GM12865 (cell line): Measurements from ENCODE around the gene SLC22A3.
"Not testable (repeated sequence)": the region's sequence is repeated elsewhere in the genome, so short reads cannot be mapped to it uniquely, and the experiment has no call there.

Experiments
- DNase-seq: peaks from one replicate; pipeline ENCODE4 v3.0.0; 2010; ENCODE audit warnings: low read depth
- H3K4me3 ChIP-seq: 2 replicates; pipeline ENCODE4 v1.5.1; 2011; ENCODE audit warnings: mild to moderate bottlenecking, low read depth, low read length, control low read depth
- CTCF ChIP-seq: IDR thresholded peaks from 2 replicates; pipeline ENCODE4 v1.5.1; 2011; ENCODE audit warnings: low read length, control low read depth, low read depth, inconsistent platforms; ENCODE audit not compliant: insufficient read depth; ENCODE audit errors: missing control alignments

The SLC22A3 gene

GRCh38 chr6:160457823-160458222 lies 109.6 kb downstream of the SLC22A3 start:
- no peak for DNase-seq
- no peak overlapping the region for H3K4me3 ChIP-seq
- TF ChIP-seq CTCF = no peak

DNA sequence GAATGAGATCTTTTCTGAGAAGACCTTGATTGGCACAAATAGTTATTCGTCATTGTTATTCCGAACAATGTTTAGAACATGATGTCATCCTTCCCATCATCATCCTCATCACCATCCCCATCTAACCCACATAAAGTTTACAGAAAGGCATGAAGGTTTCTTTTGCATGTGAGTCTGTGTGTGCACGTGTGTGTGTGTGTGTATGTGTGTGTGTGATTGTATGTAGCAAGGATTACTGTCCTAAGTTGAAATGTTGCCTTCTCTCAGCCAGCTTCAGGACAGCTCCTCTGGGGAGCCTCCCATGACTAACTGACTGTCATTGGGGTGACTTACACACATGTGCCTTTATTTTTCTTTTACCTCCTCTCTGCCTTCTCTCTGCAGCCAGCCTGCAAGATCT lies 113.5 kb downstream of the SLC22A3 start:
- TF ChIP-seq CTCF = no peak
- DNase-seq = no peak
- H3K4me3 ChIP-seq = no peak overlapping the region

GRCh38 chr6:160462116-160462515 lies 113.9 kb downstream of the SLC22A3 start:
- H3K4me3 ChIP-seq = no peak overlapping the region
- no peak for DNase-seq
- TF ChIP-seq CTCF = no peak

DNA sequence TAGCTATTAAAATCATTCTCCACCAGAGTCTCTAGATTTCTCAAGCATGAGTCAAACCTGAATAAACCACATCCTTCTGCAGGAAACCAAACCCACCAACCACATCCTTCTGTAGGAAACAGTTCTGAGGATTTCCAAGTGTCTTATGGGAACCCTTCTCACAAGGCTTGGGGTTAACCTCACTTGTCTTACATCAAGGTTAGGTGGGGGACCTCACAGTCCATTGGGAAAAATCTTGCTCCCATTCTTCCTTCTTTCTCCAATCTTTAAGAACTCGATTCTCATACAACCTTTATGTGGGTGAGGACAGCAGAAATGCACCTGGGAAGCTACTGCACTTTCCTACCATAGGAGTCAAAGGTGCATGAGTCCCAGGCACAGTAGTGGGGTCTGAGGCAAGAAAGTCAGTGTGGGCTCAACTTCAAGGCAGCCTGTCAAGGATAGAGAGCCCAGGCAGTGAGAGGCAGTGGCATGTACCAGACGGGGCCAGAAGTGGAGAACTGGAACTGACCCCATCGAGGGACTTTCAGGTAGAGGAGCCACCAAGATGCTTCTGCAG lies 114.5 kb downstream of the SLC22A3 start:
- H3K4me3 ChIP-seq = no peak overlapping the region
- no peak for TF ChIP-seq CTCF

GRCh38 chr6:160464744-160465143 lies 116.6 kb downstream of the SLC22A3 start:
- H3K4me3 ChIP-seq = no peak overlapping the region
- no peak for DNase-seq
- TF ChIP-seq CTCF = no peak

More for the DNA sequence above, 114.5 kb downstream of the SLC22A3 start:
- peak; percentile 81 for DNase-seq

DNA sequence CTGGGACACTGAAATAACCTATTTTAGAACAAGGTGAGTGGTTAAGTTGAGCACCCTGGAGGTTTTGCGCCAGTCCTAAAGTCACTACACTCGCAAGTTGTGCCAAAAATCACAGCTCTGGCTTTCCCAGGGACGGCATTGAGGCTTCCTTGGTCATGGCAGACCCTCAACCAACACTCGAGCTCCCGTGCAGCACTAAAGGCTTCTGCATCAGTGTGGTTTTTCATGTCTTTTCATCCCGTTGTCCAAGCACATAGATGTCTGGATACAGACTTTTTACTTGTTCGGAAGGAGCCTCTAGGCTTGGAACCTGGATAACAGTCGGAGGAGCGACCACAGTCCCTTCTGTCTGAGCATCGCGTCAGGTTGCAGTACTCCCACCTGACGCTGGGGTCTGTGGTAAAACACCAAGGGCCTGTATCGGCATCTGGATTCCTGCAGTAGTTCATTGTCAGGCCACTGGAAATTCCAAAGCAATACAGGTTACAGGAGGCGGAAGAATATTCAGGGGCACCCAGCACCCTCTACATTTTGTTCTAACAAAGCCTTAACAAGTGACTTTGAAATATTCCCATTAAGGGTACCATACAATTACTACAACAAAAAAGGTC lies 119.2 kb downstream of the SLC22A3 start:
- DNase-seq, H3K4me3 ChIP-seq: not testable (repeated sequence)
- TF ChIP-seq CTCF = peak; percentile 7

DNA sequence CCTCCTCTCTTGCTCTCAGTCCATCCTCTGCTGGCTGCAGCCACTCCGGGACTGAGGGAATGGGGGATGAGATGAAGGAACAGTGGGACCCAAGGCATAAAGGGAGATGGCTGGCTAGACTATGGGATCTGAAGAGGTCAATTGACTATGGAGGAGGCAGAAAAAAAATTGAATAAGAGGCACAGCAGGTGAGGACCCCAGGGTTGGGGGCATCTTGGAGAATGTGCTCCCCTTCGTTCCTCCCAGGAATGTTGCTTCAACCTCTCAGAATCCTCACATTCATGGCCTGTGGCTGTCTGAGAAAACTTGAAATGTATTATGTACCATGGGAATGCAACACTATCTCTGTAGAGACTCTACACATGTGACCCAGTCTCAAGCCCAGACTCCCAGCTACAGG lies 121.0 kb downstream of the SLC22A3 start:
- no peak for DNase-seq
- TF ChIP-seq CTCF = no peak
- H3K4me3 ChIP-seq = no peak overlapping the region

DNA sequence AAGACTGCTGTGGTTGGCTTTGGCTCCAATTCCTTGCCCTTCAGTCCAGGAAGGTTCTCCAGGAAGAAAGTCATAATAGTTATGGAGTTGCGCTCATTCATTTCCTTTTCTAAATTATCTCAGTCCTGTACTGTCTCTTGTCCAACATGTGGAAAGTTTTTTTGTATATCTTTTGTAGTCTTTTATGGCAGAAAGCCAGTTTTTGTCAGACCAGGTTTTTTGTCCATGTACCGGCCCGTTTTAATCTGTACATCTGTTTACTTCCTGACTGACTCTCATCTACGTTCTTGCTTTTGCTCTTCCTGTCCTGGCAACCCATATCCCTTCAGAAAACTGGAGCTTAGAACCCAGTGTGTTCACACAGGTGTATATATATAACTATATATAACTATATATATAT lies 127.9 kb downstream of the SLC22A3 start:
- DNase-seq, H3K4me3 ChIP-seq: not testable (repeated sequence)

DNA sequence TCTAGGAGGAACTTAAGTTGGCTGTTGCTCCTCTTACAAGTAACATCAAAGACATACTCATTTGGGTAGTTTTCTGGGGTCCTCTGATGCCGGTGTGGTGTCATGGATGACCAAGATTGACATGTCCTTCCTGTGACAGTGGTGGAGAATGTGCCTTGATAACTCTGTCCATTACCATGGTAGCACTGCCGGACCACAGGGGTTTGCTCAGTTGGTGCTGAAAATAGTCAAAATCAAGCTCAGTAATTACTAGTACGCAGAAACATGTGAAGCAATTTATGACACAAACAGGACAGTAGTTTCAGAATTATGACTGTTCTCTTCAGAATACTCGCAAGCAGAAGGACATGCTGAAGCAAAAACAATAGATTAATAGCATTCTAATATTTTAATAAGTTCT lies 128.9 kb downstream of the SLC22A3 start:
- DNase-seq = peak; percentile 23
- H3K4me3 ChIP-seq = not testable (repeated sequence)
